Naive thymus-derived CD4-positive, alpha-beta T cell (primary cell): ENCODE results near the gene CHKA. TPM values are rescaled to one million over a fixed set of nuclear protein-coding genes. Genes with fewer than 3 reads are reported as not detected.

Experiments
- microRNA-seq: library from miRNA; unstranded; fragments of <30 nt; microRNA quantifications from one replicate; pipeline ENCODE4 v1.2.0, GENCODE V29; 2022; ENCODE audit warnings: borderline microRNAs expressed
- polyA plus RNA-seq, 2 donors: library from polyadenylated mRNA; unstranded; fragments of 300-500 nt; fragmentation: Illumina TruSeq; gene quantifications; one replicate each; pipeline ENCODE4 v1.2.3, GENCODE V29; 2021
- total RNA-seq, 6 experiments: library from RNA in 5 of 6; stranded (reverse) in 5 of 6; gene quantifications; 1 replicate in 5 of 6; 2 replicates in 1 of 6; pipeline ENCODE4 v1.2.3 and lab custom pipeline; 2021 to 2026

Gene CHKA
- total and polyA plus RNA-seq, 7 experiments from 2014 or later = 1.4 to 31.3 (median 7.1) TPM

Small RNA genes lying within 50 kb of the gene (microRNA-seq; reads per million reads assigned to microRNA genes)
- gene MIR4691 (not detected), gene MIR6753 (not detected), gene MIR7113 (not detected)

Other genes with a start within 250 kb of the CHKA start
- 10 to 100 TPM; 10.1 to 76.3 (median 21.1) TPM for gene UNC93B1, start 117.3 kb downstream of the CHKA start, total RNA-seq
- 10 to 100 TPM in 1 of 2 donors, 1 to 10 TPM in 1; 4.3 to 12.7 TPM for gene UNC93B1, start 117.3 kb downstream of the CHKA start, polyA plus RNA-seq
- gene ALDH3B1, start 111.1 kb downstream of the CHKA start, total RNA-seq = 10 to 100 TPM in 1 of 5 experiments, 1 to 10 TPM in 1, under 1 TPM in 2, not detected in 1; 0.57 to 29.5 (median 1.9) TPM
- gene ALDH3B1, start 111.1 kb downstream of the CHKA start, polyA plus RNA-seq = under 1 TPM in 1 of 2 donors, not detected in 1; 0.05 TPM
- gene NDUFS8, start 90.7 kb downstream of the CHKA start, total RNA-seq = 100 to 1,000 TPM in 1 of 5 experiments, 10 to 100 TPM in 4; 67.1 to 126 (median 80.1) TPM
- 100 to 1,000 TPM; 172 to 197 TPM for gene NDUFS8, start 90.7 kb downstream of the CHKA start, polyA plus RNA-seq
- gene TCIRG1, start 82.4 kb downstream of the CHKA start, total RNA-seq = 100 to 1,000 TPM; 164 to 381 (median 194) TPM
- gene TCIRG1, start 82.4 kb downstream of the CHKA start, polyA plus RNA-seq = 10 to 100 TPM; 27.3 to 39.0 TPM
- gene KMT5B, start 91.9 kb upstream of the CHKA start, total RNA-seq = 10 to 100 TPM; 32.7 to 68.2 (median 43.8) TPM
- gene KMT5B, start 91.9 kb upstream of the CHKA start, polyA plus RNA-seq = 10 to 100 TPM; 42.2 to 58.6 TPM
- gene C11orf24, start 150.6 kb upstream of the CHKA start, total RNA-seq = 10 to 100 TPM in 4 of 5 experiments, 1 to 10 TPM in 1; 9.5 to 20.0 (median 15.4) TPM
- gene C11orf24, start 150.6 kb upstream of the CHKA start, polyA plus RNA-seq = 10 to 100 TPM in 1 of 2 donors, 1 to 10 TPM in 1; 5.7 to 11.5 TPM
- 10 to 100 TPM in 1 of 5 experiments, 1 to 10 TPM in 4; 1.4 to 29.9 (median 2.3) TPM for gene LRP5, start 191.2 kb upstream of the CHKA start, total RNA-seq
- gene LRP5, start 191.2 kb upstream of the CHKA start, polyA plus RNA-seq = under 1 TPM; 0.35 to 0.99 TPM